GM12875 (cell line): Measurements from ENCODE around the gene ALDH1A1.

Experiments
- H3K4me3 ChIP-seq: one replicate; pipeline ENCODE4 v1.5.1; 2011; ENCODE audit warnings: low read depth, low read length, control low read depth
- TF ChIP-seq, protein P1 (sequence below): IDR thresholded peaks from 2 replicates; pipeline ENCODE4 v1.5.1; 2011; ENCODE audit warnings: low read depth, mild to moderate bottlenecking, control low read depth, inconsistent platforms, low read length, moderate library complexity, borderline replicate concordance; ENCODE audit not compliant: insufficient read depth

Gene ALDH1A1

DNA sequence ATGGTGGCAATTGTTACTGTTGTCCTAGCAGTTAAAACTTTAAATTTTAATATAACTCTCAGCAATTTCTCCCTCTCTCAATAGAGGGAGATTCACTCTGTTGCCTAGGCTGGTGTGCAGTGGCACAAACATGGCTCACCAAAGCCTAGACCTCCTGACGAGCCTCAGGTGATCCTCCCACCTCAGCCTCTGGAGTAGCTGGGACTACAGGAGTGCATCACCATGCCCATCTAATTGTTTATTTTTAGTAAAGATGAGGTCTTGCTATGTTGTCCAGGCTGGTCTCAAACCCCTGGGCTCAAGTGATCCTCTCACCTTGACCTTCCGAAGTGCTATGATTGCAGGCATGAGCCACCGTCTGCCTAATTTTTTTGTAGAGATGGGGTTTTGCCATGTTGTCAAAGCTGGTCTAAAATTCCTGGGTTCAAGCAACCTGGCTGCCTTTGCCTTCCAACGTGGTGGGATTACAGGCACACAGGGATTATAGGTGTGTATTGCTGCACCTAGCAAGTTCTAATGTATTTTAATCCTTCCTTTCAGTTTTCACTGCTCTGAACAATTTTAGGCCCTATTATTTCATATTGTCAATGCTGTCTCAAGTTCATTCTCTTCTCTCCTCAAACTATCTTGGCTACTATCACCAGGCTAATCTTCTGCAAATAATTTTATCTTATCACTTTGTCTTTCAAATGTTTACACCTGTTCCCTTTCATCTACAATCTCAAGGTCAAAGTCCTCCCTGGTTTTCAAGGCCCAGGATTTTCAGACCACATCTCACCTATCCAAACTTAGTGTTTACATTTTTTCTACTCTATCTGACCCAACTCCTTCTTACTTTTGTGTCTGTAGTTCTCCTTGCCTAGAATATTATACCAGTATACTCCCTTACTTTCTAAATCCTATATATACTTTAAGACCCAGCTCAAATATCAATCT lies 18.9 kb downstream of the ALDH1A1 start:
- no peak overlapping the region for H3K4me3 ChIP-seq
- TF ChIP-seq, protein P1, sequence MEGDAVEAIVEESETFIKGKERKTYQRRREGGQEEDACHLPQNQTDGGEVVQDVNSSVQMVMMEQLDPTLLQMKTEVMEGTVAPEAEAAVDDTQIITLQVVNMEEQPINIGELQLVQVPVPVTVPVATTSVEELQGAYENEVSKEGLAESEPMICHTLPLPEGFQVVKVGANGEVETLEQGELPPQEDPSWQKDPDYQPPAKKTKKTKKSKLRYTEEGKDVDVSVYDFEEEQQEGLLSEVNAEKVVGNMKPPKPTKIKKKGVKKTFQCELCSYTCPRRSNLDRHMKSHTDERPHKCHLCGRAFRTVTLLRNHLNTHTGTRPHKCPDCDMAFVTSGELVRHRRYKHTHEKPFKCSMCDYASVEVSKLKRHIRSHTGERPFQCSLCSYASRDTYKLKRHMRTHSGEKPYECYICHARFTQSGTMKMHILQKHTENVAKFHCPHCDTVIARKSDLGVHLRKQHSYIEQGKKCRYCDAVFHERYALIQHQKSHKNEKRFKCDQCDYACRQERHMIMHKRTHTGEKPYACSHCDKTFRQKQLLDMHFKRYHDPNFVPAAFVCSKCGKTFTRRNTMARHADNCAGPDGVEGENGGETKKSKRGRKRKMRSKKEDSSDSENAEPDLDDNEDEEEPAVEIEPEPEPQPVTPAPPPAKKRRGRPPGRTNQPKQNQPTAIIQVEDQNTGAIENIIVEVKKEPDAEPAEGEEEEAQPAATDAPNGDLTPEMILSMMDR = no peak

DNA sequence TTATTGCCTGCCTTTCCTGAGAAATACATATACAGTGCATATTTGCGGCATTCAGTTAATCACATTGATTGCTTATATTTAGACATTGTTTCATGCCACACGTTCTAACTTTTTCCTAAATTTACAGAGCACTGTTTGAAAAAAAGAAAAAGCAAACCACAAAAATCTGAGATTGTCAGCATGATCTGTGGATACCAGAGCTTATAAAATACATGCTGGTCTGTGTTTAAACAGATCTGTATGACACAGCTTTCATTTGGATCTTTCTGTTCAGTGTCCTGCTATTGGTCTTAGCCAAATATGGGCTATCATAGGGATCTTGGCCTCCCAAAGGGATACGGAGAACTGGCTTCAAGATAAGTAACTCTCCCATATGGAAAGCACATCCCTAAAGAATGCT lies 20.2 kb downstream of the ALDH1A1 start:
- TF ChIP-seq, protein P1 = no peak
- no peak overlapping the region for H3K4me3 ChIP-seq

DNA sequence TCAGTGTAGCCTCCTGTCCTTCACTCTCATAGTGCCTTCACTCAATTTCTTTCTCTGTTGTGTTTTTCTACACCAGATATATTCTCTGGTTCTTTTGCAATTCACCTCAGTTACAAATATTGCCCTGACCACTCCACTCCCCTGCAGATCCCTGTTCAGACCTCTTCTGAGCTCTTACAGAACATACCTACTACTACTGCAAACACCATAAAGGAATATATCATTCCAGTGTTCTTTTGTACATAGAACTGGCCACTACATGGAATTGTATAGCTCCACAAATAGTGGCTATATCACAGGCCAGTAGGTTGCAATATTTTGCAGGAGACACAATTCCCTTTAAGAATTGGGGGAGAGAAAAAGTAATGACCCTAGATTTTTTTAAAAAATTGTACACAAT lies 21.0 kb downstream of the ALDH1A1 start:
- TF ChIP-seq, protein P1 = no peak
- no peak overlapping the region for H3K4me3 ChIP-seq

DNA sequence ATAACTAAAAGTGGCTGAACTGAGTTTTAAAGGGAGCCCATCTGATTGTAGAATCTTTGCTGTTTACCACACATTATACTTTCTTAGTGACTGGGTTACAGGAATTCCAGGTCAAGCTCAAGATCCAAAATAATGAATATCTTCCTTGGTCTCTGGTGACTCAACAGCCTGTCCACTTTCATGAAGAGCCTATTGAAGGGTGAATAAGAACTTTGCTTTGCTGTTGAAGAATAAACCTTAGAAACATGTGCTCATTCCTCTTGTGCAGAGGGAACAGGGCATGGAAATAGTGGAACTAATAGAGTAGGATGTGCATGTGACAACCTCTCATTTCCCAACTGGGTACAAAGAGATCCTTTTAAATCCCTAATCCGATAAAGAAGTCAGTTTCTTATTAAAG lies 21.4 kb downstream of the ALDH1A1 start:
- H3K4me3 ChIP-seq = no peak overlapping the region

DNA sequence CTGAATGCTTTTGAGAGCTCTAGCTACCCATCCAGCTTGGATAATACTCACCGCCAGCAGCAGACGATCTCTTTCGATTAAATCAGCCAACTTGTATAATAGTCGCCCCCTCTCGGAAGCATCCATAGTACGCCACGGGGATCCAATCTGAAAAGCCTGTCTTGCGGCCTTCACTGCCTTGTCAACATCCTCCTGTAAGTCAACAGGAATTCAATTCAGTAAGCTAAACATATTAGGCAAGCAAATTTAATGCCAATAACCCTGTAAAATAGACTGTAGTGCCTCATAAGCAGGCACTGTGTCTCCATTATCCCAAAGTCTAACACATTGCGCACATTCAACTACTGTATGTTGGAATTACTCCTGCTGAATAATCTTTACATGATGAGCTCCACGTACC lies 22.0 kb downstream of the ALDH1A1 start:
- H3K4me3 ChIP-seq = no peak overlapping the region
- TF ChIP-seq, protein P1 = no peak

More for the DNA sequence above, 21.4 kb downstream of the ALDH1A1 start:
- TF ChIP-seq, protein P1 = no peak

DNA sequence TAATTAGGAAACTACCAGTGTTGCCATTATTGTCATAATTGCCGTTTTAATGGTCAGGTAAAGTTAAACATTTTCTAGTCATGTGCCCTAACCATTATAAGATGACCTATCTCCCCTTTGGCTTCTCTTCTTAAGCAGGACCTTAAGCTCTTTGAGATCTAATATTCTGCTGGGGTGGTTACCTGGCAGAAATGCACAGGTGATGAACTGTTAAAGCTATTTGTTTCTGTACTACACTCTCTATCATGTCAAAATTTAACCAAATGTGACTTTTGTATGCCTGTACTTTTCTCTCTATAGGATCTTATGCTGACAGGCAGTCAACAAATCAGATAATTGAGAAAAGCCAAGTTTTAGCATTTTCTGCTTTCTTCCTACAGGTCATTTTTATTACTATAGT lies 23.3 kb downstream of the ALDH1A1 start:
- no peak overlapping the region for H3K4me3 ChIP-seq
- TF ChIP-seq, protein P1 = no peak

DNA sequence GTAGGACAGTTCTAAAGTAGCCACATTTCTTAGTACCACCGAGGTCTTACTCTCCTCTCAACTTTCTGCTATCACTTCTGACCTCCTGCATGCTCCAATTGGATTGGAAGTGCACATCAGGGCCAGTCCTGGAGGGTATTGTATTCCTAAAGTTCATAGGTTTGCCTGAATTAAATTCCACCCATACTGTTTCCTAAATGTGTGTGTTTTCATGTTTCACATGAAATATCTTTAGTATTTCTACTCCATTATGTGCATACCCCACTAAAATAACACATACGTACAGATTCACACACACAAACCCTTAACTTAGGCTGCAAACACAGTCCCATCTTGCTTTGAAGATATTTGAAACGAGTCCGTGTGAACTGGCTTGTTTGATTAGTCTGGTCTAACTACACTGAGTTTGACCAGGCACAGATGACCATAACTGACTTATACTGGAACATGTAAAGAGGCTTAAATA lies 24.8 kb downstream of the ALDH1A1 start:
- TF ChIP-seq, protein P1 = no peak
- H3K4me3 ChIP-seq = no peak overlapping the region
